IMR-90 (cell line): ENCODE data around the gene ZDHHC17. TPM values are rescaled to one million over a fixed set of nuclear protein-coding genes. Genes with fewer than 3 reads are reported as not detected.
A peak's percentile ranks its signal among the peaks of the same experiment; 100 is the strongest.

Source experiments
- ATAC-seq: fragments of 200-7000 bp; cut with Tn5 transposase; 2 replicates; pipeline ENCODE4 v1.9.1; 2020; ENCODE audit warnings: low read depth, mild to moderate bottlenecking, moderate library complexity
- BruUV-seq: library from RNA; stranded (reverse); fragments of 400-500 nt; replicated peaks from 2 replicates; lab custom pipeline; 2021; lab: Mats Ljungman, UMichigan
- CTCF ChIA-PET: fragments of 300-600 bp; formaldehyde crosslinking; extraction: SDS; loops from one replicate; lab custom pipeline; 2021; ENCODE audit warnings: antibody characterized with exemption; lab: Yijun Ruan, JAX
- POLR2A ChIA-PET: fragments of 300-600 bp; sonication (Branson Sonifier 250); formaldehyde crosslinking; loops from one replicate; lab custom pipeline; 2022; ENCODE audit warnings: antibody characterized with exemption; ENCODE audit not compliant: unreplicated experiment; lab: Charles Lee
- DNase-seq: peaks from one replicate; pipeline ENCODE4 v3.0.0; 2013
- H2AFZ ChIP-seq: replicated peaks from 2 replicates; pipeline ENCODE3; 2013; ENCODE audit warnings: low read length, mild to moderate bottlenecking; ENCODE audit not compliant: poor library complexity
- H2AK5ac ChIP-seq: 2 replicates; pipeline ENCODE4 v1.6.1; 2013; ENCODE audit warnings: low read depth, low read length, inconsistent platforms
- H2AK9ac ChIP-seq: replicated peaks from 2 replicates; pipeline ENCODE3; 2013; ENCODE audit warnings: mild to moderate bottlenecking, low read depth, low read length, moderate library complexity; ENCODE audit not compliant: poor library complexity
- H2BK120ac ChIP-seq: 2 replicates; pipeline ENCODE4 v1.6.1; 2013; ENCODE audit warnings: low read depth, low read length, inconsistent platforms
- H2BK15ac ChIP-seq: 3 replicates; pipeline ENCODE4 v1.6.1; 2013; ENCODE audit warnings: low read depth, low read length, inconsistent platforms
- H2BK20ac ChIP-seq: 2 replicates; pipeline ENCODE4 v1.6.1; 2013; ENCODE audit warnings: low read depth, mild to moderate bottlenecking, inconsistent platforms, low read length, moderate library complexity
- H2BK5ac ChIP-seq: 2 replicates; pipeline ENCODE4 v1.6.1; 2013; ENCODE audit warnings: mild to moderate bottlenecking, low read depth, low read length, inconsistent platforms; ENCODE audit not compliant: poor library complexity, severe bottlenecking
- H3K14ac ChIP-seq: replicated peaks from 2 replicates; pipeline ENCODE4 v1.6.1; 2013; ENCODE audit warnings: low read depth, low read length, inconsistent platforms
- H3K18ac ChIP-seq: 2 replicates; pipeline ENCODE4 v1.6.1; 2013; ENCODE audit warnings: low read depth, low read length, control low read depth
- H3K23ac ChIP-seq: 2 replicates; pipeline ENCODE4 v1.6.1; 2013; ENCODE audit warnings: low read depth, low read length, inconsistent platforms
- H3K27ac ChIP-seq: 2 replicates; pipeline ENCODE4 v1.5.1; 2013; ENCODE audit warnings: mild to moderate bottlenecking, control low read depth, low read length; ENCODE audit not compliant: insufficient read depth
- H3K27me3 ChIP-seq: 2 replicates; pipeline ENCODE4 v1.6.1; 2013; ENCODE audit warnings: low read length; ENCODE audit not compliant: control insufficient read depth, insufficient read depth
- H3K36me3 ChIP-seq: 2 replicates; pipeline ENCODE4 v1.6.1; 2013; ENCODE audit warnings: low read length, mixed read lengths; ENCODE audit not compliant: control insufficient read depth, insufficient read depth
- H3K4ac ChIP-seq: 2 replicates; pipeline ENCODE4 v1.6.1; 2013; ENCODE audit warnings: low read depth, low read length, inconsistent platforms
- H3K4me1 ChIP-seq: 2 replicates; pipeline ENCODE4 v1.6.1; 2013; ENCODE audit warnings: low read length, mixed read lengths; ENCODE audit not compliant: control insufficient read depth, insufficient read depth
- H3K4me2 ChIP-seq: 2 replicates; pipeline ENCODE4 v1.6.1; 2013; ENCODE audit warnings: low read depth, mild to moderate bottlenecking, control low read depth, low read length, moderate library complexity
- H3K4me3 ChIP-seq: 2 replicates; pipeline ENCODE4 v1.5.1; 2013; ENCODE audit warnings: low read depth, mild to moderate bottlenecking, control low read depth, low read length, moderate library complexity; ENCODE audit not compliant: insufficient read depth
- H3K56ac ChIP-seq: 2 replicates; pipeline ENCODE4 v1.6.1; 2013; ENCODE audit warnings: low read length, inconsistent platforms; ENCODE audit not compliant: insufficient read depth; ENCODE audit errors: extremely low read depth
- H3K79me1 ChIP-seq, 2 experiments: 2 replicates each; pipeline ENCODE4 v1.6.1; 2013; ENCODE audit warnings: low read length in 2 of 2, inconsistent platforms in 1 of 2, low read depth in 1 of 2
- H3K9ac ChIP-seq: 2 replicates; pipeline ENCODE4 v1.6.1; 2013; ENCODE audit warnings: low read depth, low read length, control low read depth
- H3K9me1 ChIP-seq: 2 replicates; pipeline ENCODE4 v1.6.1; 2013; ENCODE audit warnings: low read length, inconsistent platforms; ENCODE audit not compliant: insufficient read depth
- H3K9me3 ChIP-seq: 2 replicates; pipeline ENCODE4 v1.6.1; 2013; ENCODE audit warnings: low read length; ENCODE audit not compliant: control insufficient read depth, insufficient read depth
- H4K20me1 ChIP-seq: 2 replicates; pipeline ENCODE4 v1.6.1; 2013; ENCODE audit warnings: low read length, inconsistent platforms; ENCODE audit not compliant: insufficient read depth
- H4K5ac ChIP-seq: 2 replicates; pipeline ENCODE4 v1.6.1; 2013; ENCODE audit warnings: mild to moderate bottlenecking, low read depth, low read length, control low read depth
- H4K8ac ChIP-seq, 2 experiments: 2 replicates each; pipeline ENCODE4 v1.6.1; 2013; ENCODE audit warnings: low read depth in 2 of 2, low read length in 2 of 2, control low read depth in 1 of 2, inconsistent platforms in 1 of 2
- H4K91ac ChIP-seq: 2 replicates; pipeline ENCODE4 v1.6.1; 2013; ENCODE audit warnings: low read depth, low read length, inconsistent platforms; ENCODE audit not compliant: insufficient read depth
- BHLHE40 ChIP-seq: fragments of 150-350 bp; IDR thresholded peaks from 2 replicates; pipeline ENCODE4 v1.6.1; 2016; ENCODE audit warnings: mild to moderate bottlenecking, low read depth, low read length
- CEBPB ChIP-seq: IDR thresholded peaks from 2 replicates; pipeline ENCODE4 v1.6.1; 2012; ENCODE audit warnings: low read depth, low read length, improper control_type of control experiment
- CHD1 ChIP-seq: IDR thresholded peaks from 2 replicates; pipeline ENCODE4 v1.6.1; 2012; ENCODE audit warnings: low read depth, low read length, improper control_type of control experiment
- CTCF ChIP-seq: conservative IDR thresholded peaks from 2 replicates; pipeline ENCODE4 v1.5.1; 2012; ENCODE audit warnings: mild to moderate bottlenecking, low read depth, low read length, improper control_type of control experiment
- ELK1 ChIP-seq: fragments of 150-350 bp; IDR thresholded peaks from 2 replicates; pipeline ENCODE4 v1.6.1; 2016; ENCODE audit warnings: low read depth, mild to moderate bottlenecking, low read length, moderate library complexity, borderline replicate concordance
- FOS ChIP-seq: fragments of 150-350 bp; IDR thresholded peaks from 2 replicates; pipeline ENCODE4 v1.6.1; 2016; ENCODE audit warnings: low read depth, low read length
- MAFK ChIP-seq: IDR thresholded peaks from 2 replicates; pipeline ENCODE4 v1.6.1; 2012; ENCODE audit warnings: low read depth, low read length, improper control_type of control experiment
- MAZ ChIP-seq: IDR thresholded peaks from 2 replicates; pipeline ENCODE4 v1.6.1; 2012; ENCODE audit warnings: low read depth, mild to moderate bottlenecking, low read length, improper control_type of control experiment, moderate library complexity, borderline replicate concordance
- MXI1 ChIP-seq: IDR thresholded peaks from 2 replicates; pipeline ENCODE4 v1.6.1; 2012; ENCODE audit warnings: low read depth, mild to moderate bottlenecking, low read length, moderate library complexity, borderline replicate concordance
- NFE2L2 ChIP-seq: fragments of 150-350 bp; IDR thresholded peaks from 2 replicates; pipeline ENCODE4 v1.6.1; 2016; ENCODE audit warnings: low read depth, mild to moderate bottlenecking, low read length
- POLR2A ChIP-seq: IDR thresholded peaks from 2 replicates; pipeline ENCODE4 v1.6.1; 2012; ENCODE audit warnings: mild to moderate bottlenecking, low read depth, low read length
- RAD21 ChIP-seq: IDR thresholded peaks from 2 replicates; pipeline ENCODE4 v1.6.1; 2012; ENCODE audit warnings: low read length, improper control_type of control experiment
- RCOR1 ChIP-seq: IDR thresholded peaks from 2 replicates; pipeline ENCODE4 v1.6.1; 2012; ENCODE audit warnings: mild to moderate bottlenecking, low read length, improper control_type of control experiment; ENCODE audit not compliant: insufficient replicate concordance
- RFX5 ChIP-seq: IDR thresholded peaks from 2 replicates; pipeline ENCODE4 v1.8.0; 2012; ENCODE audit warnings: low read depth, mild to moderate bottlenecking, low read length, moderate library complexity
- SMC3 ChIP-seq: fragments of 150-350 bp; IDR thresholded peaks from 2 replicates; pipeline ENCODE4 v1.6.1; 2016; ENCODE audit warnings: low read depth, mild to moderate bottlenecking, antibody characterized with exemption, low read length, moderate library complexity
- USF2 ChIP-seq: fragments of 150-350 bp; IDR thresholded peaks from 2 replicates; pipeline ENCODE4 v1.6.1; 2017; ENCODE audit warnings: mild to moderate bottlenecking, antibody characterized with exemption, low read length, low read depth
- WGBS, 2 experiments: methylation state at CpG; one replicate each; pipeline versions ENCODE4 v1.1.5 to v1.1.7; 2013; ENCODE audit warnings: missing lambda C conversion rate in 2 of 2; ENCODE audit not compliant: insufficient read length in 1 of 2; ENCODE audit errors: extremely low coverage in 2 of 2; 5-methylcytosine and 5-hydroxymethylcytosine counted together
- dilution Hi-C: fragments of 300-500 bp; cut with HindIII; formaldehyde crosslinking; loops from one replicate; pipeline ENCODE4 v1.14.3; 2018; ENCODE audit warnings: low sequenced_read_pairs; ENCODE audit not compliant: unreplicated experiment
- in situ Hi-C: fragments of 300-500 bp; cut with MboI; formaldehyde crosslinking; loops from 3 replicates; pipeline ENCODE4 v1.14.3; 2019; ENCODE audit warnings: low sequenced_read_pairs, inconsistent platforms, mixed read lengths
- intact Hi-C: fragments of 100-400 bp; cut with micrococcal nuclease; formaldehyde crosslinking; loops from 2 replicates; pipeline ENCODE4 v1.10.0; 2022
- polyA plus RNA-seq, 3 experiments: library from polyadenylated mRNA; depleted of rRNA; stranded (reverse); fragments of >200 nt; gene quantifications; 2 replicates each; pipeline ENCODE4 v1.2.3, GENCODE V29; 2012; ENCODE audit warnings: low replicate concordance in 1 of 3
- total RNA-seq: library from RNA; depleted of rRNA; stranded (reverse); fragments of >200 nt; gene quantifications from 2 replicates; pipeline ENCODE4 v1.2.3, GENCODE V29; 2012

ZDHHC17 gene
- total and polyA plus RNA-seq, 2 of the 4 experiments (the other 2 are of a cell fraction), result 23.3 to 125 TPM

- no peak overlapping the region for H3K56ac ChIP-seq
- H3K27ac ChIP-seq, result no peak overlapping the region
- no peak overlapping the region for H3K9ac ChIP-seq
- ATAC-seq (no peak), DNase-seq (peak; percentile 49)
- no peak overlapping the region for H2AK5ac ChIP-seq
- no peak overlapping the region for H2BK120ac ChIP-seq
- H3K36me3 ChIP-seq, result peaks cover 4% of the 10 kb centered on the region; the same call in 1 of the 2 replicates
- H3K27me3 ChIP-seq, result no peaks in the 10 kb centered on the region
- H2BK5ac ChIP-seq, result no peak overlapping the region
- TF ChIP-seq MAFK, result no peak
- TF ChIP-seq POLR2A, result no peak
- TF ChIP-seq FOS, result no peak
- no peak for TF ChIP-seq BHLHE40
- no peak for TF ChIP-seq RFX5
- no peak for TF ChIP-seq RCOR1
- TF ChIP-seq MXI1, result no peak
- no peak for TF ChIP-seq SMC3
- no peak for TF ChIP-seq CEBPB
- no peak for TF ChIP-seq NFE2L2
- TF ChIP-seq MAZ, result no peak
- no peak for TF ChIP-seq RAD21
- TF ChIP-seq CHD1, result no peak
- no peak for TF ChIP-seq USF2
- TF ChIP-seq ELK1, result no peak
- TF ChIP-seq CTCF, result no peak
- H2BK15ac ChIP-seq, result no peak overlapping the region
- no peak overlapping the region for H4K91ac ChIP-seq
- no peak overlapping the region for H3K4me3 ChIP-seq
- POLR2A ChIA-PET, result interaction anchor here (0.6 to 1.0 kb wide), 2 partner anchors 9 to 37 kb away, joined by 3 to 4 read pairs; no protein-coding TSS in a partner anchor
- H3K14ac ChIP-seq, result peak overlapping the region; percentile 29
- CTCF ChIA-PET, result interaction anchor here (0.5 kb wide), 1 partner anchor 65 kb away, joined by 3 read pairs; no protein-coding TSS in a partner anchor
- no peak overlapping the region for H3K4ac ChIP-seq
- peaks cover 37% of the 10 kb centered on the region for H4K20me1 ChIP-seq
- H3K9me1 ChIP-seq, result peaks cover 13% of the 10 kb centered on the region
- H4K5ac ChIP-seq, result no peak overlapping the region
- intact Hi-C loops, result no loop called here
- peak overlapping the region; percentile 60; the same call in 1 of the 2 replicates for H3K23ac ChIP-seq
- no peak overlapping the region for H2BK20ac ChIP-seq
- dilution Hi-C loops, result no loop called here
- peaks cover 24 to 74% of the 10 kb centered on the region in 2 experiments for H3K79me1 ChIP-seq
- H4K8ac ChIP-seq, result no peak overlapping the region
- no TSS peak for BruUV-seq
- H3K18ac ChIP-seq, result no peak overlapping the region
- in situ Hi-C loops, result no loop called here
- peaks cover 2% of the 10 kb centered on the region for H3K4me1 ChIP-seq
- H3K4me2 ChIP-seq, result no peak overlapping the region; the same call in 1 of the 2 replicates
- H2AFZ ChIP-seq, result no peak overlapping the region
- H3K9me3 ChIP-seq, result no peaks in the 10 kb centered on the region
- H2AK9ac ChIP-seq, result no peak overlapping the region
- WGBS, 2 experiments, result 100% methylated on average over 2 of the region's 3 CpGs; no CpG with 5 or more reads in 1 of the 2 experiments
These were observed 4.7 kb downstream of the ZDHHC17 start for GRCh38 chr12:76768576-76768975.
